ENCODE results near the gene RBM17.
"Not testable (repeated sequence)": the region's sequence is repeated elsewhere in the genome, so short reads cannot be mapped to it uniquely, and the experiment has no call there.

Gene RBM17

DNA sequence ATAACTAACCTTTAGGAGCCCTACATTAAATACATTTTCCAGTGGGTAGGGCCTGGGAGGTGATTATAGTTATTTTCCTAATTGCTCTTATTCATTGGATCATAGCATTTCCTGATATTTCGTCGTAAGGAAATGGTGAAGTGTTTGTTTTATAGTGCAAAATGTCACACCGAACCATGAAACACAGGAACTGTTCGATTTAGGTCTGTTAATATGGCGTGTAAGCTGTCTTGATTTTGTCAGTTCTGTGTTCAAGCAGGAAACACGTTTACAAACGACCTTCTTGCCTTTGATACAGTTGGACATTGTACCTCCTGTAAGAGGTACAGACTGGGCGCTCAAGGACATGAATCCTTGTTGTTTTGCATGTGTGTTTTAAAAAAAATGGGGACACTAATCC is 14.8 kb downstream of the RBM17 start:
- peaks cover 17% of the 10 kb centered on the region for H3K4me1 Mint-ChIP-seq
- H3K27ac Mint-ChIP-seq: no peak overlapping the region
- H3K36me3 Mint-ChIP-seq (ENCODE audit: low read depth): peaks cover 68% of the 10 kb centered on the region
- no peak overlapping the region for H3K4me3 Mint-ChIP-seq
- DNase-seq: no peak
- no peaks in the 10 kb centered on the region for H3K9me3 Mint-ChIP-seq
- no peaks in the 10 kb centered on the region for H3K27me3 Mint-ChIP-seq
- no peak for ATAC-seq

DNA sequence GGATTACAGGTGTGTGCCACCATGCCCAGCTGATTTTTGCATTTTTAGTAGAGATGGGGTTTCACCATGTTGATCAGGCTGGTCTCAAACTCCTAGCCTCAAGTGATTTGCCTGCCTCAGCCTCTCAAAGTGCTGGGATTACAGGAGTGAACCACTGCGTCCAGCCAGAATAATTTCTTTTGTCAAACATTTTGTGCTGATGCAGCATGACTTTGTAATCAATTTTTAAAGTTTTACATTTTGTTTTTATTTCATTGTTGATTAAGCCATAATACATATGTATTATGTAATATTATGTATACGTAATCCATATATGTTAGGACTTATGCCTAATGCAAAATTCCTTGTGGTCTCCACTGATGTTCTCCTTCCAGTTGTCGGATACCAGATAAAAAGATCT is 18.8 kb downstream of the RBM17 start:
- Mint-ChIP-seq H3K36me3 (ENCODE audit: low read depth) (peaks cover 69% of the 10 kb centered on the region), H3K4me1 (peaks cover 19% of the 10 kb centered on the region)
- ATAC-seq, H3K27ac Mint-ChIP-seq, H3K9me3 Mint-ChIP-seq, H3K27me3 Mint-ChIP-seq, DNase-seq, H3K4me3 Mint-ChIP-seq: not testable (repeated sequence)

DNA sequence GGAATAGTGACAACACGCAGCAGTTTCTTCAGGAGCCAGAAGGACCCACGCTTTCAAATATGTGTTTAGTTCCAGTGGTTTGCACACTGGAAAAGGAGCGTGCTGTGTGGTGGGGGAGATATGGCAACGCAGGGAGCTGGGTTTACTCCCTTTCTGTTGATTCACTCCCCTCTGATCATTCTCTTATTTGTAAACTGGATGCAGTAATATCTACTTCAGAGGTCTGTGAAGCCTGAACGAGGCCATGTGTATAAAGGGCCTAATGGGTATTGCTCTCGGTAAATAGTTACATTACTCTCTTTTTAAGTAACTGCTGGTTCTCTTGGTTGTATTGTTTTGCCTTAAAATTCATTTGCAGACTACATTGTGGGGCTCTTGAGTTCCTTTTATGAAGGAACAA is 19.2 kb downstream of the RBM17 start:
- no peak for ATAC-seq
- peaks cover 17% of the 10 kb centered on the region for H3K4me1 Mint-ChIP-seq
- no peak for DNase-seq
- no peaks in the 10 kb centered on the region for H3K9me3 Mint-ChIP-seq
- H3K4me3 Mint-ChIP-seq: no peak overlapping the region
- H3K27ac Mint-ChIP-seq: peak overlapping the region; percentile 67
- H3K36me3 Mint-ChIP-seq (ENCODE audit: low read depth): peaks cover 71% of the 10 kb centered on the region
- H3K27me3 Mint-ChIP-seq: no peaks in the 10 kb centered on the region

DNA sequence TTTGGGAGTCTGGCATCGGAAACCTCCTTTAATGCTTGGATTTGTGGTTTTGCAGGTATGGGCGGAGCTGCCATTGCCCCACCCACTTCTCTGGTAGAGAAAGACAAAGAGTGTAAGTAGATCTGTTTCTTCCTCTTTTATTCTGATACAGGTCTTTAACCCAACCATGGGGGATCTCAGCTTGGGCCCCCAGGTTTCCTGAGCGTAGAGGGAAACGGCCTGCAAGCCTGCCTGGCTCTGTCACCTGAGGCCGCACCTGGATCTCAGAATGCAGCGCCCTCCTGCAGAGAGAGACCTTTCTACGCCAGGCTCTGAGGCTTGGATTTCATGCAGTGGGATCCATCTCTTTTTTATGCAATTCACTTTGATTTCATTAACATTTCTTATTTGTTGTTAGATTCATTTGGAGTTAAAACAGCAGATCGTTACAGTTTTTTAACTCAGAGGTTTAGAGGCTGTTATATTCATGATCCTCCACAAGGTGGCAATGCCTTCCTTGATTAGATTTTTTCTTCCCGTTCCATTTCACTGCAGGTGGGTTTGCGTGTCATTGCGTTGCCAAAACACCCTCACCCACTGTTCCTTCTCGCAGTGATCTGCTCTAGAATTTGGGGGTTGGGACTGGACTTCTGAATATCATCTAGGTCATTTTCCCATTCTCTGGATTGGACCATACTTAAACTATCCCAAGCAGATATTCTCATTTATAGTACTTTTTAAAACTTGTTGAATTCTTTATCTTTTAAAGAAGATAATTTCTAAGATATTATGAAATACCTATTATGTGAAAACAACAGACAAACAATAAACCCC is 20.0 kb downstream of the RBM17 start:
- DNase-seq (no peak), ATAC-seq (no peak)
- H3K4me1 Mint-ChIP-seq: peaks cover 17% of the 10 kb centered on the region
- peak overlapping the region; percentile 67 for H3K27ac Mint-ChIP-seq
- H3K27me3 Mint-ChIP-seq: no peaks in the 10 kb centered on the region
- H3K9me3 Mint-ChIP-seq: no peaks in the 10 kb centered on the region
- no peak overlapping the region for H3K4me3 Mint-ChIP-seq
- peaks cover 73% of the 10 kb centered on the region for H3K36me3 Mint-ChIP-seq (ENCODE audit: low read depth)

DNA sequence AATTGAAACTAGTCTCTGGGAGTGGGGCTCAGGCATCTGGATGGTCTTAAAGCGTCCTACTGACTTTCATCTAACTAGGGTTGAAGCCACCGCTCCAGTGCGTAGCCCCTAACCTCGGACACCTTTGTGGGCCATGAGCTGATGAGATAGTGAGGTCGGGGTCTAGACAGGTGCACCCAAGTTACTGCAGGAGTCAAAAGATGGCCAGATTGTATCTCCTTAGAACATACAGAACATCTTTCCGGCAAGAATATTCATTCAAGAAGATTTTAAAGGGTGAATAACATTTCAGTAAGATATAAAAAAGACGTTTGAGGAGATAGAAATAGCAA is 20.6 kb downstream of the RBM17 start:
- DNase-seq: no peak
- Mint-ChIP-seq H3K27ac (peak overlapping the region; percentile 9), H3K9me3 (no peaks in the 10 kb centered on the region), H3K4me3 (no peak overlapping the region), H3K27me3 (no peaks in the 10 kb centered on the region), H3K36me3 (ENCODE audit: low read depth) (peaks cover 73% of the 10 kb centered on the region), H3K4me1 (peaks cover 19% of the 10 kb centered on the region)
- ATAC-seq: no peak

DNA sequence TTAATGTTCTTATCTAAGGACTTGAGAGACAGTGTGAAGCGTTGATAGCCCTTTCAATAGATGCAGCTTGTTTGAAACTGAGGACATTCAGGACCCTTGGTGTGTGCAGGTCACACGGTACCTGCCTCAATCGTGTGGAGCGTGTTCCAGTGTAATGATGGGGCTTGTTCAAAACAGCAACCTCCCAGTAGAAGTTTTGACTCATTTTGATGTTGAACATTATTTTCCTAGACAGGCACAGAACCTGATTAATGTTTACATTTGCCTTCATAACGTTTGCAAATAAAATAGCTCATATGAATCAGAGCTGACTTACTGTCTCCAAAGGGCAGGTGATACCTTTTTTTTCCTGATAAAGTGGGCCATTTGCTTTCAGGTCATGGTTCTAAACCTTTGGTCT is 21.3 kb downstream of the RBM17 start:
- H3K27me3 Mint-ChIP-seq: no peaks in the 10 kb centered on the region
- H3K4me3 Mint-ChIP-seq: no peak overlapping the region

DNA sequence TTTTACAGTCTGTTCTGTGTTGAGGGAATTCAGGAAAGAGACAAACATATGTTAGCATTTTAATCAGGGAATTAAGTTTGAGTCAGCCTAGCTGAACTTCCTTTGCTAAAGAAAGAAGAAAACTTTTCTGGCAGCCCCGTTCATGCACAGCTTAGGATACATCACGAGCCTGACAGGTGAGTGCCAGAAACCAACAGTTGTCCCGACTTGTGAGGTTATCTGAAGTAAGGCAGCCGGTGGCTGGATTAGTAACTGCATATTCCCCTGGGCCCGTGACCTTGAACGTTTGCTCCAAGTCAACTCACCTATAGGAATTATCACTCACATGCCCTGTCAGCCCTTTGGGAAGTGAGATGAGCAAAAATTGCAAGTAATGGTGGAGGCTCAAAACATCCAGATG is 24.1 kb downstream of the RBM17 start:
- Mint-ChIP-seq H3K4me3 (no peak overlapping the region), H3K27ac (no peak overlapping the region), H3K4me1 (peaks cover 23% of the 10 kb centered on the region), H3K36me3 (ENCODE audit: low read depth) (peaks cover 75% of the 10 kb centered on the region), H3K9me3 (no peaks in the 10 kb centered on the region), H3K27me3 (no peaks in the 10 kb centered on the region)
- no peak for DNase-seq
- ATAC-seq: no peak

More for the DNA sequence above, 21.3 kb downstream of the RBM17 start:
- DNase-seq (no peak), ATAC-seq (no peak)
- Mint-ChIP-seq H3K9me3 (no peaks in the 10 kb centered on the region), H3K4me1 (peaks cover 23% of the 10 kb centered on the region), H3K36me3 (ENCODE audit: low read depth) (peaks cover 74% of the 10 kb centered on the region), H3K27ac (peak overlapping the region; percentile 9)

DNA sequence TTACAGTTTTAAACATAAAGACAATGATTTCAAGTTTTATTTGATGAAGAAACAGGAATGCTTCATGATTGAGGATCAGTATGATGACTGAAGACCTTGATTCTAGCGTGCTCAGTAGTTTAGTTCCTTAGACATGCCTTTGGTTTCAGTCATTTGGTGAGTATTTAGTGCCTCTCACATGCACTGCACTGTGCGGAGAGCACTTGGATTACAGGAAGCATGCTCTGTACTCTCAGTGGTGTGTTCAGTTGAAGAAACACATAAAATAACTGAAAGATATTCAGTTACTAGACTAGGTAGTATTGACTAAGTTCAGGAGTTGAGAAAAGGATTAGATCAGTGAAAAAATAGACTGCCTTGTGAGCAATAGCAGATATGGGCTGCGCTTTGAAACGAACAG is 25.5 kb downstream of the RBM17 start:
- ATAC-seq (no peak), DNase-seq (no peak)
- no peaks in the 10 kb centered on the region for H3K27me3 Mint-ChIP-seq
- H3K4me1 Mint-ChIP-seq: peaks cover 15% of the 10 kb centered on the region
- H3K27ac Mint-ChIP-seq: peak overlapping the region; percentile 38
- peaks cover 63% of the 10 kb centered on the region for H3K36me3 Mint-ChIP-seq (ENCODE audit: low read depth)
- H3K4me3 Mint-ChIP-seq: no peak overlapping the region
- no peaks in the 10 kb centered on the region for H3K9me3 Mint-ChIP-seq

DNA sequence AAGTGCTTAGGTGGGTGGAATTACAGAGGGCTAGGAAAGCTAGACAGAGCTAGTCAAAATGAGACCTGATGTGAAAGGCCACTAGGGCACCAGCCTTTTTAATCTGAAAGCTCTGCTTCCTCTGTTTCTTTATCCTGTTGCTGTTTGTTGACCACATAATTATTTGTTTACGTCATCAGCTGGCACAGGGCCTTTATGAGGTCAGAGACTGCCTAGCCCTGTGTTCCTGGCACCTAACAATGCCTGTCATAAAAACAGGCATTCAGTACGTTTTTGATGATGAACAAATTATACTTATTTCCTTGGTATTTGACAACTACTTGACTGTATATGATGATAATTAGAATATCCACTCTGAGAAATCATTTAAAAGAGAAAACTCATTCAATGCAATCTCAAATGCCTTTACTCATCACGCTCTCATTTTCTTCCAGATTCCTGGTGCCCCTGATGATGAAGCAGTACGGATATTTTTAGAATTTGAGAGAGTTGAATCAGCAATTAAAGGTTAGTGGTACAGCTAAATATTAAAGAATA is 26.0 kb downstream of the RBM17 start:
- Mint-ChIP-seq H3K4me3 (no peak overlapping the region), H3K27me3 (no peaks in the 10 kb centered on the region), H3K27ac (peak overlapping the region; percentile 38), H3K4me1 (peaks cover 18% of the 10 kb centered on the region), H3K9me3 (no peaks in the 10 kb centered on the region), H3K36me3 (ENCODE audit: low read depth) (peaks cover 57% of the 10 kb centered on the region)
- ATAC-seq (no peak), DNase-seq (no peak)

DNA sequence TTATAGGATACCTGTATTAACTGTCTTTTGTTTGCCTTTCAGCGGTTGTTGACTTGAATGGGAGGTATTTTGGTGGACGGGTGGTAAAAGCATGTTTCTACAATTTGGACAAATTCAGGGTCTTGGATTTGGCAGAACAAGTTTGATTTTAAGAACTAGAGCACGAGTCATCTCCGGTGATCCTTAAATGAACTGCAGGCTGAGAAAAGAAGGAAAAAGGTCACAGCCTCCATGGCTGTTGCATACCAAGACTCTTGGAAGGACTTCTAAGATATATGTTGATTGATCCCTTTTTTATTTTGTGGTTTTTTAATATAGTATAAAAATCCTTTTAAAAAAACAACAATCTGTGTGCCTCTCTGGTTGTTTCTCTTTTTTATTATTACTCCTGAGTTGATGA is 26.6 kb downstream of the RBM17 start:
- H3K36me3 Mint-ChIP-seq (ENCODE audit: low read depth): peaks cover 52% of the 10 kb centered on the region
- no peaks in the 10 kb centered on the region for H3K27me3 Mint-ChIP-seq

DNA sequence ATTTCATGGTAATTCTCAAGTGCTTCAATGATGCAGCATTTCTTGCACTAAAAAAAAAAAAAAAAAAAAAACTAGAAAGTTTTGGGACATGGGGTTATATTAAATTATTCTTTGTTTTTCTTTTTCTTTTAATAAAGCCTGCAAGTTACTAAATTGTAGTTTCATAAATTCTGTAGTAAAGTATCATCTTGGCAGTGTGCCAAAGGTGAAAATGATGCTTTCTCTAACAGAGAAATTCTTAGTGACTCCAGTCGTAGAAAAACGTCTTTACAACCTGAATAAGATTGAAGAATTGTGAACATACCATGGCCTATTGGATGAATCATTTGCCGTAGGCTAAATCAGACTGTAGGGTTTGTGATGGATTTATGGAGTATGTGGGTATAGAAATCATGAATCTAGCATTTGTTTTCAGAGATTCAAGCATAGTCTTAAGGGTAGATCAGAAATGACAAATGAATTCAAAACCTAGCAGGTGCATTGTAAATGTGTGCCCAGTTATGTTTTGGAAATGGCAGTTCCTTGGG is 27.1 kb downstream of the RBM17 start:
- Mint-ChIP-seq H3K9me3 (no peaks in the 10 kb centered on the region), H3K27me3 (no peaks in the 10 kb centered on the region), H3K4me1 (peaks cover 15% of the 10 kb centered on the region), H3K36me3 (ENCODE audit: low read depth) (peaks cover 47% of the 10 kb centered on the region), H3K4me3 (no peak overlapping the region), H3K27ac (no peak overlapping the region)
- ATAC-seq (no peak), DNase-seq (no peak)

More for the DNA sequence above, 26.6 kb downstream of the RBM17 start:
- ATAC-seq (no peak), DNase-seq (no peak)
- Mint-ChIP-seq H3K27ac (no peak overlapping the region), H3K4me1 (peaks cover 15% of the 10 kb centered on the region), H3K4me3 (no peak overlapping the region), H3K9me3 (no peaks in the 10 kb centered on the region)

DNA sequence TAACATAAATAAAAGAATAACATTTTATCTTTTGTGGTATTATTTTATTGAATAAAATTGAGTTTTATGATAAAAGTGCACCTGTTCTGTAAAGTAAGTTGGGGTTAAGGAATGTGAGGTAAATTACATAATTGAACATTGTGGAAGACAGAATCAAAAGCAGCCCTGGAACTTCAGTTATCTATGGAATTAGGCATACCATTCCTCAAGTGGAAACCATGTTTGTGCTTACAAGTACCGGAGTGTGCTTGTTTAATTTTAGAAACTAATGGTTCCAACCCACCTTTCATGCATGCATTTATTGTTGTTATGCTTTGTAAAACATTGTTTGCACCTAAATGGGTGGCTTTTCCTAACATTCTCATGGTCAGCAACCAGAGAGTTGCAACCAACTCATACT is 28.0 kb downstream of the RBM17 start:
- no peaks in the 10 kb centered on the region for H3K9me3 Mint-ChIP-seq
- ATAC-seq (no peak), DNase-seq (no peak)
- H3K36me3 Mint-ChIP-seq (ENCODE audit: low read depth): peaks cover 41% of the 10 kb centered on the region
- H3K27me3 Mint-ChIP-seq: no peaks in the 10 kb centered on the region
- H3K4me1 Mint-ChIP-seq: peaks cover 15% of the 10 kb centered on the region
- H3K4me3 Mint-ChIP-seq: no peak overlapping the region
- no peak overlapping the region for H3K27ac Mint-ChIP-seq

DNA sequence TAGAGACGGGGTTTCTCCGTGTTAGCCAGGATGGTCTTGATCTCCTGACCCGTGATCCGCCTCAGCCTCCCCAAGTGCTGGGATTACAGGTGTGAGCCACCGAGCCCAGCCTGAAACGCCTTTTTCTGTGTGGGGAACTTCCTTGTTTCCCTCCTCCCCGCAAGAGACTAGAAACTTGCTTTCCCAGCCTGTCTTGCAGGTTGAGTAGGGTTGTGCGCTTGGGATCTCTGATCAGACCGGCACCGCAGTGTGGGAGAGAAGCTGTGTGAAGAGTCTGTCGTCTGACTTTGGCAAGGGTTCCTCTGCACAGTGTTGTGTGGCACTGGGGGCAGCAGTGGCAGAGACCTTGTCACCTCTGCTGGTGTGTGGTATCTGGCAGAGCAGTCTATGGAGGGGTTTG is 28.9 kb downstream of the RBM17 start:
- Mint-ChIP-seq H3K9me3 (no peaks in the 10 kb centered on the region), H3K4me3 (no peak overlapping the region), H3K36me3 (ENCODE audit: low read depth) (peaks cover 32% of the 10 kb centered on the region), H3K4me1 (peaks cover 17% of the 10 kb centered on the region), H3K27me3 (no peaks in the 10 kb centered on the region), H3K27ac (no peak overlapping the region)
- DNase-seq: no peak
- ATAC-seq: no peak

DNA sequence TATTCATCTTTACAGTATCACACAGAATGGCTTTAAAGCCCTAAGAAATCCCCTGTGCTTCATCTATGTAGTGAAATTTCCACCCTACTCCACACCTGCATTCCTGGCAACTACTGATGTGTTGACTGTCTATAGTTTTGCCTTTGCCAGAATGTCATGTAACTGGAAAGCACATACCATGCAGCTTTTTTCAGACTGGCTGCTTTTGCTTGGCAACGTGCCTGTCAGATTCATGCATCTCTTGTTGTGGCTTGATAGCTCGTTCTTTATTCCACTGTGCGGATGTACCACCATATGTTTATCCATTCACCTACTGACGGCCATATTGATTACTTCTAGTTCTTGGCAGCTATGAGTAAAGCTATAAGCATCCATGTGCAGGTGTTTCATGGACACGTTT is 30.6 kb downstream of the RBM17 start:
- no peaks in the 10 kb centered on the region for H3K9me3 Mint-ChIP-seq
- ATAC-seq (peak; percentile 45), DNase-seq (no peak)
- peaks cover 24% of the 10 kb centered on the region for H3K4me1 Mint-ChIP-seq
- no peak overlapping the region for H3K4me3 Mint-ChIP-seq
- no peak overlapping the region for H3K27ac Mint-ChIP-seq
- H3K27me3 Mint-ChIP-seq: no peaks in the 10 kb centered on the region
- H3K36me3 Mint-ChIP-seq (ENCODE audit: low read depth): peaks cover 15% of the 10 kb centered on the region

DNA sequence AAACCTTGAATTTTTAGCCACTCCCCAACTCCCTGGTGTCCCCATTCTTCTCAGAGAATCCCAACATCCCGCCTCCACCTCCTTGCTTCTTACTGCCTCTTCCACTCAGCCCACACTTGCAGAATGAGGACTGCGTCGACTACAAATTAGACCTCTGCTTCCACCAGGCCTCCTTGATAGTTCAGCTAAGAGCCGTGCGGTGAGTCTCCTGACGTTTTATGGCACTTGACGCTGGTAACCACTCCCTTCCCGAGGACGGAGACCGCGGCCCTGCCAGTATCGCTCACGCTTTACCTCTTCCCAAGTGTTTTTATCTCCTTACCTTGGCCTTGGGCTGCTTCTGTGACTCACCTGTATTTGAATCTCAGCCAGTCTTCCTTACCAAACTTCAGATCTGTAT is 31.1 kb downstream of the RBM17 start:
- H3K27ac Mint-ChIP-seq: no peak overlapping the region
- ATAC-seq: no peak

More for the DNA sequence above, 31.1 kb downstream of the RBM17 start:
- Mint-ChIP-seq H3K4me1 (peaks cover 24% of the 10 kb centered on the region), H3K27me3 (no peaks in the 10 kb centered on the region), H3K36me3 (ENCODE audit: low read depth) (peaks cover 10% of the 10 kb centered on the region), H3K9me3 (no peaks in the 10 kb centered on the region), H3K4me3 (no peak overlapping the region)
- no peak for DNase-seq
